Rectal smooth muscle tissue (tissue), 1 donor: ENCODE data around the gene RNASEH2B.
A peak's percentile ranks its signal among the peaks of the same experiment; 100 is the strongest.

Experiments
- H3K27ac ChIP-seq: one replicate; pipeline ENCODE4 v1.7.0; 2013; ENCODE audit warnings: low read depth, low read length, inconsistent platforms
- H3K27me3 ChIP-seq: one replicate; pipeline ENCODE4 v1.7.0; 2013; ENCODE audit warnings: low read length; ENCODE audit not compliant: control insufficient read depth, insufficient read depth
- H3K36me3 ChIP-seq: one replicate; pipeline ENCODE4 v1.7.0; 2013; ENCODE audit warnings: low read length; ENCODE audit not compliant: control insufficient read depth, insufficient read depth
- H3K4me1 ChIP-seq: one replicate; pipeline ENCODE4 v1.7.0; 2013; ENCODE audit warnings: low read length; ENCODE audit not compliant: control insufficient read depth, insufficient read depth
- H3K4me3 ChIP-seq: one replicate; pipeline ENCODE4 v1.7.0; 2013; ENCODE audit warnings: low read length
- H3K9ac ChIP-seq: one replicate; pipeline ENCODE4 v1.7.0; 2013; ENCODE audit warnings: low read length

RNASEH2B gene, protein sequence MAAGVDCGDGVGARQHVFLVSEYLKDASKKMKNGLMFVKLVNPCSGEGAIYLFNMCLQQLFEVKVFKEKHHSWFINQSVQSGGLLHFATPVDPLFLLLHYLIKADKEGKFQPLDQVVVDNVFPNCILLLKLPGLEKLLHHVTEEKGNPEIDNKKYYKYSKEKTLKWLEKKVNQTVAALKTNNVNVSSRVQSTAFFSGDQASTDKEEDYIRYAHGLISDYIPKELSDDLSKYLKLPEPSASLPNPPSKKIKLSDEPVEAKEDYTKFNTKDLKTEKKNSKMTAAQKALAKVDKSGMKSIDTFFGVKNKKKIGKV

GRCh38 chr13:50909605-50910484, at the start of gene RNASEH2B:
RNASEH2B (plus strand) TSS chr13:50909791; CDS start chr13:50910077, 286 bp downstream.
- peak within 1 kb of the TSS; percentile 97 for H3K4me3 ChIP-seq
- no peaks in the 10 kb centered on the region for H3K27me3 ChIP-seq
- H3K4me1 ChIP-seq: peaks cover 15% of the 10 kb centered on the region
- peak within 1 kb of the TSS; percentile 93 for H3K27ac ChIP-seq
- no peaks in the 10 kb centered on the region for H3K36me3 ChIP-seq
- peak within 1 kb of the TSS; percentile 98 for H3K9ac ChIP-seq

DNA sequence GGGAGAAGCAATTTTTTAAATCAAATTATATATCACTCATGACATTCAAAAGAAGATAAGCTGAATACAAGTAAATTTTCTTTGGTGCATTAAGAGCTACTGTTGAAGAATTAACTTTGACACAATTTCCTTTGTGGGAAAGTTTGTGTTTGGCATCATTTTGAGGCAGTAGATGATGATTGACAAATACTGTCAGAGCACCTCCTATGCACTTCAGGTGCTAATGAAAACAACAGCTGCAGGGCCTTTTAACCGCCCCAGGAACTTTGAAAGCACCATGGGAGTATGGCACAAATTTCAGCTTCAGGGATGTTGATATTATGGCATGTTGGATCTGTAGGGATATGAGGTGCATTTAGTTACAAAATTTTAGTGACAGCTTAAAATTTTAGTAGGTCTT, 45.1 kb upstream of the RNASEH2B start:
- Histone ChIP-seq H3K4me1 (no peaks in the 10 kb centered on the region), H3K27me3 (no peaks in the 10 kb centered on the region), H3K36me3 (no peaks in the 10 kb centered on the region)

GRCh38 chr13:50866817-50867636, 42.6 kb upstream of the RNASEH2B start:
- no peaks in the 10 kb centered on the region for H3K36me3 ChIP-seq
- H3K4me1 ChIP-seq: no peaks in the 10 kb centered on the region
- H3K27me3 ChIP-seq: no peaks in the 10 kb centered on the region
- H3K9ac ChIP-seq: no peak overlapping the region
- no peak overlapping the region for H3K4me3 ChIP-seq
- no peak overlapping the region for H3K27ac ChIP-seq

More for the DNA sequence above, 45.1 kb upstream of the RNASEH2B start:
- Histone ChIP-seq H3K9ac (no peak overlapping the region), H3K4me3 (no peak overlapping the region), H3K27ac (no peak overlapping the region)

DNA sequence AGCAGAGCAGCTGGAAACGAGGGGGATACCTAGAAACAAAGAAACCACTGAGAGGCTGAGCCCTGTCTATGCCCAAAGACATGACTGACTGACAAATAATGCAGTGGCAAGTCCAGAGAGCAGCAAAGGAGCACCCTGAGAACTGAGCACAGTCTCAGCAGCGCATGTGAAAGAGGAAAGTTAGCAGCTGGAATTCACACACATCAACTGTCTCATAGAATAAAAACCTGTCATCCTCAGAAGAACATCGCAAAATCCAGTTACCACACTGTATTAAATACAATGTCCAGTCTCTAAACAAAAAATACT, 42.0 kb upstream of the RNASEH2B start:
- H3K9ac ChIP-seq: no peak overlapping the region
- no peaks in the 10 kb centered on the region for H3K27me3 ChIP-seq
- no peak overlapping the region for H3K4me3 ChIP-seq
- no peaks in the 10 kb centered on the region for H3K4me1 ChIP-seq
- no peak overlapping the region for H3K27ac ChIP-seq
- no peaks in the 10 kb centered on the region for H3K36me3 ChIP-seq

GRCh38 chr13:50871405-50871804, 38.2 kb upstream of the RNASEH2B start:
- Histone ChIP-seq H3K9ac (no peak overlapping the region), H3K36me3 (no peaks in the 10 kb centered on the region), H3K4me3 (no peak overlapping the region), H3K27ac (no peak overlapping the region), H3K27me3 (no peaks in the 10 kb centered on the region), H3K4me1 (no peaks in the 10 kb centered on the region)

- Histone ChIP-seq H3K4me3 (no peak overlapping the region), H3K27ac (no peak overlapping the region), H3K9ac (no peak overlapping the region), H3K27me3 (no peaks in the 10 kb centered on the region), H3K4me1 (no peaks in the 10 kb centered on the region), H3K36me3 (no peaks in the 10 kb centered on the region)
These were observed 36.1 kb upstream of the RNASEH2B start for GRCh38 chr13:50873467-50873866.

GRCh38 chr13:50873991-50874390, 35.6 kb upstream of the RNASEH2B start:
- no peak overlapping the region for H3K4me3 ChIP-seq
- no peak overlapping the region for H3K27ac ChIP-seq
- H3K9ac ChIP-seq: no peak overlapping the region
- H3K36me3 ChIP-seq: no peaks in the 10 kb centered on the region
- H3K27me3 ChIP-seq: no peaks in the 10 kb centered on the region
- H3K4me1 ChIP-seq: no peaks in the 10 kb centered on the region

DNA sequence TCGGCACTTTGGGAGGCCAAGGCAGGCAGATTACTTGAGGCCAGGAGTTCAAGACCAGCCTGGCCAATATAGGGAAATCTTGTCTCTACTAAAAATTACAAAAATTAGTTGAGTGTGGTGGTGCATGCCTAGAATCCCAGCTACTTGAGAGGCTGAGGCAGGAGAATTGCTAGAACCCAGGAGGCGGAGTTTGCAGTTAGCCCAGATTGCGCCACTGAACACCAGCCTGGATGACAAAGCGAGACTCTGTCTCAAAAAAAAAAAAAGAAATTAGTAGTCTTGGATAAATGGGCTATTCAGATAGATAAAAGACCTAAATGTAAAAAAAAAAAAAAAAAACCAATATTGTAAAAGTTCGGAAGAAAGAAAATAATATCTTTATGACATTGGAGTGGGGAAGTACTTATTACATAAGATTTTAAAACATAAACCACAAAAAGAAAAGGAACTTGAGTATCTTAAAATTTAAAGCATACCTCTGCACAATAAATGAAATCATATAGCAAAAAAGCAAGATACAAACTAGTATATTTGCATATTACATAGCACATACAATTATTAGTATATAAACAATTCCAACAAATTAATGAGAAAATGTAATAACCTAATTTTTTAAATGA, 26.7 kb upstream of the RNASEH2B start:
- Histone ChIP-seq H3K9ac (no peak overlapping the region), H3K27ac (no peak overlapping the region), H3K4me1 (no peaks in the 10 kb centered on the region), H3K36me3 (no peaks in the 10 kb centered on the region), H3K27me3 (no peaks in the 10 kb centered on the region), H3K4me3 (no peak overlapping the region)

DNA sequence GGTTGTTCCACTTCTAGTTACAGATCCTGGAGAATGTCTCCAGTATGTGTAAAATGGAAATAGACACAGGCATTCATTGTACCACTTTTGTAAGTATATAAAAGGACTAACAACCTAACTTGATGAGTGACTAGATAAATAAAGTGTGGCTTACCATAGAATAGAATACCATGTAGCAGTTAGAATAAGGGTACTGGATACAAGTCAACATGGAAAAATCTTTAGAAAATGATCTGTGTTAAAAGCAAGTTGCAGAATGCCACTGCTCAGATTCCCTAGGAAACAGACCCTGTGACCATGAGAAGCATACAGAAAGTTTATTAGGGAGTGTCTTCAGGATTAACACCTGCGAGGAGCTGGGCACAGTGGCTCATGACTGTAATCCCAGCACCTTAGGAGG, 25.9 kb upstream of the RNASEH2B start:
- no peaks in the 10 kb centered on the region for H3K27me3 ChIP-seq
- no peak overlapping the region for H3K4me3 ChIP-seq
- H3K27ac ChIP-seq: no peak overlapping the region
- H3K36me3 ChIP-seq: no peaks in the 10 kb centered on the region
- H3K4me1 ChIP-seq: no peaks in the 10 kb centered on the region
- no peak overlapping the region for H3K9ac ChIP-seq

DNA sequence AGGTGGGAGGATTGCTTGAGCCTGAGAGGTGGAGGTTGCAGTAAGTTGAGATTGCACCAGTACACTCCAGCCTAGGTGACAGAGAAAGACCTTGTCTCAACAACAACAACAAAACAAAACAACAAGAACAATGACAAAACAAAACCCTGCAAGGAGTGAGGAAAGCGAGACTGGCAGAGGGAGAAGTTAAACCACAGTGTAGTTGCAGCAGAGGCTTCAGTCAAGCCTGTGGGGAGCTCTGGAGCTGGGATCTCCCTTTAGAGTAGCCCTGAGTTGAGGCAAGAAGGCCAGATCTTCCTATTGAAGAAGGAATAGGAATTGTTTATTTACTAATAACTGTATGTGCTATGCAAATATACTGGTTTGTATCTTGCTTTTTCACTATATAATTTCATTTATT, 25.3 kb upstream of the RNASEH2B start:
- H3K36me3 ChIP-seq: no peaks in the 10 kb centered on the region
- no peak overlapping the region for H3K27ac ChIP-seq
- H3K9ac ChIP-seq: no peak overlapping the region
- no peak overlapping the region for H3K4me3 ChIP-seq
- no peaks in the 10 kb centered on the region for H3K27me3 ChIP-seq
- H3K4me1 ChIP-seq: no peaks in the 10 kb centered on the region

DNA sequence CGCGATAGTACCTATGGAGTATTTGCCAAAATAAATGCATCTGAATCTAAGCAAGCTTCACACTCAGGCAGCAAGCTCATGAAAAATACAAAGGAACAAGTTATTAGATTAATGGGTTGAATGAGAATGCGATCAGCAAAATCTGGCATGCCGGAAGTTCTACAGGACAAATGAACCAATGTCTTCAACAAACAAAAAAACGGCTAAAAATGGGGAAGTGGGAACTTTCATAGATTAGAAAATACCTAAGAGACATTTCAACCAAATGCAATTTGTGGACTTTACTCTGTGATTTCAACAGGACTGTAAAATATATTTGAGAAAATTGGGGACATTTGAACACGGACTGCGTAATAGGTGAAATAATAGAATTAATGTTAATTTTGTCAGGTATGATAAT, 22.4 kb upstream of the RNASEH2B start:
- H3K27me3 ChIP-seq: no peaks in the 10 kb centered on the region
- no peak overlapping the region for H3K27ac ChIP-seq
- H3K36me3 ChIP-seq: no peaks in the 10 kb centered on the region
- no peaks in the 10 kb centered on the region for H3K4me1 ChIP-seq
- no peak overlapping the region for H3K9ac ChIP-seq
- no peak overlapping the region for H3K4me3 ChIP-seq

GRCh38 chr13:50888362-50888761, 21.2 kb upstream of the RNASEH2B start:
- Histone ChIP-seq H3K4me1 (no peaks in the 10 kb centered on the region), H3K36me3 (no peaks in the 10 kb centered on the region), H3K9ac (no peak overlapping the region), H3K4me3 (no peak overlapping the region), H3K27ac (no peak overlapping the region), H3K27me3 (no peaks in the 10 kb centered on the region)
